Activated CD4-positive, CD25-positive, alpha-beta regulatory T cell treated with anti-CD3 and anti-CD28 coated beads, Interleukin-2, amount 50 U/mL, for 72 hours (primary cell): ENCODE data around the gene CTRB2.
"Not testable (repeated sequence)": the region's sequence is repeated elsewhere in the genome, so short reads cannot be mapped to it uniquely, and the experiment has no call there.

Source experiments
- DNase-seq: peaks from one replicate; pipeline ENCODE4 v3.0.0; 2021

Gene CTRB2

GRCh38 chr16:75225678-75226515 is 18.9 kb upstream of the CTRB2 start:
- DNase-seq: no peak

- no peak for DNase-seq
These were observed 18.1 kb upstream of the CTRB2 start for GRCh38 chr16:75225092-75225491.

GRCh38 chr16:75224306-75225082 is 17.5 kb upstream of the CTRB2 start:
- no peak for DNase-seq

GRCh38 chr16:75223129-75223528 is 16.2 kb upstream of the CTRB2 start:
- DNase-seq: not testable (repeated sequence)

- no peak for DNase-seq
These were observed 15.4 kb upstream of the CTRB2 start for GRCh38 chr16:75222271-75222783.

GRCh38 chr16:75219838-75220237 is 12.9 kb upstream of the CTRB2 start:
- no peak for DNase-seq

- DNase-seq: no peak
These were observed 12.1 kb upstream of the CTRB2 start for GRCh38 chr16:75219088-75219487.

- no peak for DNase-seq
These were observed 11.5 kb upstream of the CTRB2 start, which contains the start of gene CTRB1 for GRCh38 chr16:75218256-75219076. CTRB1 (plus strand) TSS chr16:75218988; CDS start chr16:75219008, 20 bp downstream.

GRCh38 chr16:75217389-75217851 is 10.5 kb upstream of the CTRB2 start:
- no peak for DNase-seq

GRCh38 chr16:75216576-75216975 is 9.6 kb upstream of the CTRB2 start:
- DNase-seq: no peak

- no peak for DNase-seq
These were observed 9.2 kb upstream of the CTRB2 start for GRCh38 chr16:75216127-75216526.

GRCh38 chr16:75211286-75211685 is 4.3 kb upstream of the CTRB2 start:
- DNase-seq: not testable (repeated sequence)

- DNase-seq: no peak
These were observed 3.0 kb upstream of the CTRB2 start for GRCh38 chr16:75209944-75210343.

GRCh38 chr16:75209514-75209913 is 2.6 kb upstream of the CTRB2 start:
- not testable (repeated sequence) for DNase-seq

GRCh38 chr16:75208861-75209505 is 2.0 kb upstream of the CTRB2 start:
- DNase-seq: no peak

GRCh38 chr16:75208242-75208825 is 1.4 kb upstream of the CTRB2 start:
- DNase-seq: no peak

GRCh38 chr16:75207831-75208230 is 870 bp upstream of the CTRB2 start:
- no peak for DNase-seq

GRCh38 chr16:75205961-75206748 is 806 bp downstream of the CTRB2 start:
- DNase-seq: not testable (repeated sequence)

GRCh38 chr16:75205438-75205837 is 1.5 kb downstream of the CTRB2 start:
- DNase-seq: not testable (repeated sequence)

- DNase-seq: not testable (repeated sequence)
These were observed 2.1 kb downstream of the CTRB2 start for GRCh38 chr16:75204905-75205304.

GRCh38 chr16:75204410-75204758 is 2.6 kb downstream of the CTRB2 start:
- DNase-seq: no peak
